ENCODE measurements around the gene CHEK2.

- TF ChIP-seq SMC3 (IDR thresholded peaks at IDR 0.05; ENCODE audit: borderline replicate concordance, low read length) (no peak), POLR2A (IDR thresholded peaks at IDR 0.05; ENCODE audit: low read depth, low read length) (no peak), REST (IDR thresholded peaks at IDR 0.05; ENCODE audit: low read depth, low read length) (no peak), CTCF (IDR thresholded peaks at IDR 0.05 in 2 of 3, conservative IDR thresholded peaks at IDR 0.05 in 1 of 3; ENCODE audit: control insufficient read depth in 2 of 3, extremely low read depth in 1 of 3, insufficient read depth in 1 of 3, low read depth in 3 of 3, low read length in 3 of 3) (no peak), MEF2B (IDR thresholded peaks at IDR 0.05; ENCODE audit: partially characterized antibody, poor library complexity, severe bottlenecking) (no peak), SMARCA5 (IDR thresholded peaks at IDR 0.05) (no peak), EZH2 (IDR thresholded peaks at IDR 0.05; ENCODE audit: borderline replicate concordance, control insufficient read depth, low read depth, low read length) (no peak), JUNB (IDR thresholded peaks at IDR 0.05) (no peak), PML (IDR thresholded peaks at IDR 0.05; ENCODE audit: low read length) (no peak), FOXK2 (IDR thresholded peaks at IDR 0.05) (no peak), NKRF (conservative IDR thresholded peaks at IDR 0.05) (no peak)
These were observed 27.9 kb upstream of the CHEK2 start for GRCh38 chr22:28769394-28770085.

Measured in GM12878 (cell line).